HG03378 (cell line): ENCODE results near the gene IP6K1.
"Not testable (repeated sequence)": the region's sequence is repeated elsewhere in the genome, so short reads cannot be mapped to it uniquely, and the experiment has no call there.

Source experiments
- ATAC-seq: cut with Tn5 transposase; IDR thresholded peaks from one replicate; pipeline ENCODE4 v1.9.1; 2021; ENCODE audit warnings: mild to moderate bottlenecking, moderate library complexity; ENCODE audit not compliant: unreplicated experiment

The IP6K1 gene

GRCh38 chr3:49794431-49794830 lies 8.1 kb upstream of the IP6K1 start:
- ATAC-seq = no peak

GRCh38 chr3:49793486-49794085 lies 7.2 kb upstream of the IP6K1 start:
- ATAC-seq = no peak

GRCh38 chr3:49792371-49793150 lies 6.2 kb upstream of the IP6K1 start:
- no peak for ATAC-seq

- no peak for ATAC-seq
Observed at GRCh38 chr3:49791571-49791970, 5.2 kb upstream of the IP6K1 start.

- no peak for ATAC-seq
Observed at GRCh38 chr3:49790626-49791411, 4.5 kb upstream of the IP6K1 start.

GRCh38 chr3:49788056-49788455 lies 1.7 kb upstream of the IP6K1 start:
- no peak for ATAC-seq

GRCh38 chr3:49787536-49787935 lies 1.2 kb upstream of the IP6K1 start:
- ATAC-seq = no peak

- no peak for ATAC-seq
Observed at GRCh38 chr3:49787182-49787464, 781 bp upstream of the IP6K1 start.

GRCh38 chr3:49785565-49786356 lies 581 bp downstream of the IP6K1 start:
- ATAC-seq = peak; percentile 23

- not testable (repeated sequence) for ATAC-seq
Observed at GRCh38 chr3:49782277-49782676, 4.1 kb downstream of the IP6K1 start.

- ATAC-seq = no peak
Observed at GRCh38 chr3:49781415-49782199, 4.7 kb downstream of the IP6K1 start.

- ATAC-seq = not testable (repeated sequence)
Observed at GRCh38 chr3:49780975-49781365, 5.4 kb downstream of the IP6K1 start.

GRCh38 chr3:49780080-49780974 lies 6.0 kb downstream of the IP6K1 start:
- ATAC-seq = no peak

- ATAC-seq = no peak
Observed at GRCh38 chr3:49779358-49780079, 6.8 kb downstream of the IP6K1 start.

- not testable (repeated sequence) for ATAC-seq
Observed at GRCh38 chr3:49776101-49776500, 10.2 kb downstream of the IP6K1 start.

GRCh38 chr3:49775538-49775937 lies 10.8 kb downstream of the IP6K1 start:
- ATAC-seq = no peak

GRCh38 chr3:49772703-49773102 lies 13.6 kb downstream of the IP6K1 start:
- ATAC-seq = no peak

GRCh38 chr3:49771340-49771938 lies 14.9 kb downstream of the IP6K1 start:
- ATAC-seq = no peak
